H9 (cell line): Measurements from ENCODE around the gene TCF15. TPM values are rescaled to one million over a fixed set of nuclear protein-coding genes. Genes with fewer than 3 reads are reported as not detected.
"Not testable (repeated sequence)": the region's sequence is repeated elsewhere in the genome, so short reads cannot be mapped to it uniquely, and the experiment has no call there.

Experiments used
- DNase-seq: peaks from one replicate; pipeline ENCODE4 v3.0.0-alpha.2; 2017
- H2AFZ ChIP-seq: one replicate; pipeline ENCODE4 v1.6.1; 2013; ENCODE audit warnings: mild to moderate bottlenecking, low read length, control low read depth, moderate library complexity
- H2AK5ac ChIP-seq: 2 replicates; pipeline ENCODE4 v1.6.1; 2013; ENCODE audit warnings: low read length, control low read depth, mixed read lengths; ENCODE audit not compliant: insufficient read length
- H2BK120ac ChIP-seq: one replicate; pipeline ENCODE4 v1.6.1; 2013; ENCODE audit warnings: low read depth, mild to moderate bottlenecking, low read length, control low read depth, inconsistent platforms; ENCODE audit not compliant: poor library complexity, severe bottlenecking
- H2BK12ac ChIP-seq: 2 replicates; pipeline ENCODE4 v1.6.1; 2013; ENCODE audit warnings: low read length, control low read depth, mixed read lengths, low read depth; ENCODE audit not compliant: insufficient read length
- H2BK15ac ChIP-seq: 2 replicates; pipeline ENCODE4 v1.6.1; 2013; ENCODE audit warnings: low read depth, low read length, control low read depth
- H2BK20ac ChIP-seq: one replicate; pipeline ENCODE4 v1.6.1; 2013; ENCODE audit warnings: low read depth, mild to moderate bottlenecking, low read length, control low read depth, inconsistent platforms; ENCODE audit not compliant: poor library complexity, severe bottlenecking
- H2BK5ac ChIP-seq: 2 replicates; pipeline ENCODE4 v1.6.1; 2013; ENCODE audit warnings: low read length, control low read depth, mixed read lengths; ENCODE audit not compliant: insufficient read length
- H3K14ac ChIP-seq: 2 replicates; pipeline ENCODE4 v1.6.1; 2013; ENCODE audit warnings: low read length, control low read depth; ENCODE audit not compliant: insufficient read depth
- H3K18ac ChIP-seq: 2 replicates; pipeline ENCODE4 v1.6.1; 2013; ENCODE audit warnings: low read depth, mild to moderate bottlenecking, mixed read lengths, low read length, control low read depth; ENCODE audit not compliant: insufficient read length
- H3K23ac ChIP-seq: 2 replicates; pipeline ENCODE4 v1.6.1; 2013; ENCODE audit warnings: low read length, control low read depth, mixed read lengths, low read depth; ENCODE audit not compliant: insufficient read length
- H3K23me2 ChIP-seq: 2 replicates; pipeline ENCODE4 v1.6.1; 2013; ENCODE audit warnings: low read depth, mild to moderate bottlenecking, mixed read lengths, low read length, control low read depth; ENCODE audit not compliant: insufficient read length, poor library complexity, severe bottlenecking
- H3K27ac ChIP-seq: 2 replicates; pipeline ENCODE4 v1.5.1; 2013; ENCODE audit warnings: low read length, control low read depth, mixed read lengths, low read depth; ENCODE audit not compliant: insufficient read length
- H3K27me3 ChIP-seq: 2 replicates; pipeline ENCODE4 v1.6.1; 2013; ENCODE audit warnings: low read length, control low read depth, inconsistent platforms; ENCODE audit not compliant: insufficient read depth
- H3K4ac ChIP-seq: 2 replicates; pipeline ENCODE4 v1.6.1; 2013; ENCODE audit warnings: low read depth, mild to moderate bottlenecking, control low read depth, inconsistent platforms, low read length, moderate library complexity
- H3K4me1 ChIP-seq: 2 replicates; pipeline ENCODE4 v1.6.1; 2013; ENCODE audit warnings: low read length, control low read depth, inconsistent platforms; ENCODE audit not compliant: insufficient read depth
- H3K4me2 ChIP-seq: 2 replicates; pipeline ENCODE4 v1.6.1; 2013; ENCODE audit warnings: low read length, control low read depth, mixed read lengths; ENCODE audit not compliant: insufficient read length, insufficient read depth
- H3K56ac ChIP-seq: 2 replicates; pipeline ENCODE4 v1.6.1; 2013; ENCODE audit warnings: low read depth, mild to moderate bottlenecking, mixed read lengths, low read length, control low read depth; ENCODE audit not compliant: insufficient read length
- H3K79me1 ChIP-seq: 2 replicates; pipeline ENCODE4 v1.6.1; 2013; ENCODE audit warnings: low read depth, mild to moderate bottlenecking, moderate library complexity, low read length, control low read depth, inconsistent platforms; ENCODE audit not compliant: insufficient read depth, poor library complexity, severe bottlenecking
- H3K79me2 ChIP-seq: 2 replicates; pipeline ENCODE4 v1.6.1; 2013; ENCODE audit warnings: low read length, control low read depth, inconsistent platforms; ENCODE audit not compliant: insufficient read depth
- H3K9ac ChIP-seq: 2 replicates; pipeline ENCODE4 v1.6.1; 2013; ENCODE audit warnings: low read length, control low read depth, mixed read lengths; ENCODE audit not compliant: insufficient read length; ENCODE audit errors: extremely low read depth
- H3K9me3 ChIP-seq: one replicate; pipeline ENCODE4 v1.6.1; 2013; ENCODE audit warnings: low read depth, low read length, inconsistent platforms; ENCODE audit not compliant: control insufficient read depth
- H3T11ph ChIP-seq: one replicate; pipeline ENCODE4 v1.6.1; 2013; ENCODE audit warnings: mild to moderate bottlenecking, low read length, control low read depth, inconsistent platforms
- H4K20me1 ChIP-seq: one replicate; pipeline ENCODE4 v1.6.1; 2013; ENCODE audit not compliant: control insufficient read depth, insufficient read length, insufficient read depth
- H4K5ac ChIP-seq: 2 replicates; pipeline ENCODE4 v1.6.1; 2013; ENCODE audit warnings: low read depth, mild to moderate bottlenecking, mixed read lengths, low read length, control low read depth; ENCODE audit not compliant: insufficient read length
- H4K8ac ChIP-seq: replicated peaks from 2 replicates; pipeline ENCODE4 v1.6.1; 2013; ENCODE audit warnings: low read length, control low read depth, mixed read lengths, low read depth; ENCODE audit not compliant: insufficient read length
- H4K91ac ChIP-seq: 2 replicates; pipeline ENCODE4 v1.6.1; 2013; ENCODE audit warnings: low read depth, mild to moderate bottlenecking, moderate library complexity, mixed read lengths, low read length, control low read depth; ENCODE audit not compliant: insufficient read length
- H3K27ac Mint-ChIP-seq, 3 experiments: 2 replicates in 2 of 3; 3 replicates in 1 of 3; pipeline ENCODE4 v1.8.0; 2020 to 2021; ENCODE audit warnings: mixed read lengths in 3 of 3, mild to moderate bottlenecking in 1 of 3, moderate library complexity in 1 of 3
- H3K27me3 Mint-ChIP-seq: 2 replicates; pipeline ENCODE4 v1.8.0; 2021; ENCODE audit warnings: low read depth, mild to moderate bottlenecking, moderate library complexity, mixed read lengths
- H3K36me3 Mint-ChIP-seq, 3 experiments: 2 replicates in 2 of 3; 3 replicates in 1 of 3; pipeline ENCODE4 v1.8.0; 2020 to 2021; ENCODE audit warnings: low read depth in 3 of 3, mixed read lengths in 3 of 3; ENCODE audit not compliant: insufficient read depth in 1 of 3
- H3K4me1 Mint-ChIP-seq, 2 experiments: 2 replicates each; pipeline ENCODE4 v1.8.0; 2020; ENCODE audit warnings: mixed read lengths in 2 of 2
- H3K4me3 Mint-ChIP-seq, 2 experiments: 2 replicates in 1 of 2; 3 replicates in 1 of 2; pipeline ENCODE4 v1.8.0; 2020 to 2021; ENCODE audit warnings: mild to moderate bottlenecking in 2 of 2, mixed read lengths in 2 of 2, moderate library complexity in 1 of 2
- H3K9me3 Mint-ChIP-seq, 2 experiments: 2 replicates in 1 of 2; 3 replicates in 1 of 2; pipeline ENCODE4 v1.8.0; 2020; ENCODE audit warnings: mild to moderate bottlenecking in 2 of 2, mixed read lengths in 2 of 2, moderate library complexity in 1 of 2
- CTCF ChIP-seq: fragments of 200-600 bp; sonication (generic); conservative IDR thresholded peaks from 3 replicates; pipeline ENCODE4 v1.8.0; 2021; ENCODE audit warnings: antibody characterized with exemption, mild to moderate bottlenecking
- WGBS: extraction: QIAGEN DNeasy Blood & Tissue Kit; methylation state at CpG from one replicate; pipeline ENCODE4 v1.1.7; 2013; ENCODE audit warnings: missing lambda C conversion rate, low lambda C conversion rate, mixed read lengths; ENCODE audit not compliant: insufficient read length; ENCODE audit errors: extremely low coverage; 5-methylcytosine and 5-hydroxymethylcytosine counted together
- total RNA-seq: library from RNA; stranded (reverse); gene quantifications from 2 replicates; pipeline ENCODE4 v1.2.1, GENCODE V29; 2021

TCF15 gene
- total RNA-seq, 1 experiment from 2014 or later = 2.0 TPM

DNA sequence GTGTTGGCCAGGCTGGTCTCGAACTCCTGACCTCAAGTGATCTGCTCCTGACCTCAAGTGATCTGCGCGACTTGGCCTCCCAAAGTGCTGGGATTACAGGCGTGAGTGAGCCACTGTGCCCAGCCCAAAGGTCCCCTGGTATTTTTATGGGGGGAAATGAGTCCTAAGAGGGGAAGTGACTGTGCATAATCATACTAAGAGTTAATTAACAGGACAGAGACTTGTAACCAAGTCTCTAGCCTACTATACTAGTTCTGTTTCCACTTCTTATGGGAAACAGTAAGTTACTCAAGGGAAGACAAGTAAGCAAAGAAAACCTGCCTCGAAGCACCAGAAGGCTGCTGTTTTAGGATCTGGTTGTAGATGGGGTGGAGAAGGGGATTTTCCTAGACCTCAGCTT is 27.9 kb downstream of the TCF15 start:
- no peak overlapping the region for H3K4me3 Mint-ChIP-seq
- WGBS = no CpG with 5 or more reads among the region's 5 CpGs
- no peaks in the 10 kb centered on the region for H3K79me2 ChIP-seq
- peak overlapping the region in 2 of 3 experiments; percentile 21 to 85; a peak in 3 of 7 replicates for H3K27ac Mint-ChIP-seq
- H2BK120ac ChIP-seq = no peak overlapping the region
- no peak for DNase-seq
- H4K20me1 ChIP-seq = no peaks in the 10 kb centered on the region
- no peak overlapping the region for H2AFZ ChIP-seq
- no peak overlapping the region for H3K4me2 ChIP-seq
- no peak overlapping the region for H3K9ac ChIP-seq
- H3K4me1 Mint-ChIP-seq = peaks cover 5 to 8% of the 10 kb centered on the region in 2 experiments
- no peak overlapping the region for H3K23ac ChIP-seq
- H3K27me3 Mint-ChIP-seq = peaks cover 2% of the 10 kb centered on the region
- H2BK20ac ChIP-seq = no peak overlapping the region
- H3K4me1 ChIP-seq = no peaks in the 10 kb centered on the region; the same call in 1 of the 2 replicates
- no peak overlapping the region for H4K8ac ChIP-seq
- H3K79me1 ChIP-seq = no peaks in the 10 kb centered on the region
- H3K56ac ChIP-seq = no peak overlapping the region
- H3K27me3 ChIP-seq = no peaks in the 10 kb centered on the region
- H4K5ac ChIP-seq = no peak overlapping the region
- no peak overlapping the region for H2BK15ac ChIP-seq
- TF ChIP-seq CTCF = no peak
- H3K18ac ChIP-seq = no peak overlapping the region
- H3K27ac ChIP-seq = no peak overlapping the region
- H4K91ac ChIP-seq = no peak overlapping the region
- H2AK5ac ChIP-seq = no peak overlapping the region
- no peaks in the 10 kb centered on the region for H3K9me3 Mint-ChIP-seq
- no peaks in the 10 kb centered on the region for H3K9me3 ChIP-seq
- H2BK5ac ChIP-seq = no peak overlapping the region
- H2BK12ac ChIP-seq = no peak overlapping the region
- H3K4ac ChIP-seq = no peak overlapping the region
- no peaks in the 10 kb centered on the region for H3K36me3 Mint-ChIP-seq
- no peak overlapping the region for H3K14ac ChIP-seq
- H3K23me2 ChIP-seq = no peaks in the 10 kb centered on the region
- no peak overlapping the region for H3T11ph ChIP-seq

GRCh38 chr20:578940-579690 is 31.0 kb downstream of the TCF15 start:
- not testable (repeated sequence) for H2AFZ ChIP-seq, H3K18ac ChIP-seq, H3K4me3 Mint-ChIP-seq, H3K14ac ChIP-seq, H3K27me3 ChIP-seq, H2BK20ac ChIP-seq, H3K4me1 ChIP-seq, DNase-seq, H3K9me3 ChIP-seq, H3K9ac ChIP-seq, H3K23me2 ChIP-seq, H2BK5ac ChIP-seq, H3K36me3 Mint-ChIP-seq, H3K79me2 ChIP-seq, H4K20me1 ChIP-seq, H2BK12ac ChIP-seq, H2BK15ac ChIP-seq, H4K91ac ChIP-seq, H3K56ac ChIP-seq, H2AK5ac ChIP-seq, H3K4me2 ChIP-seq, H3K23ac ChIP-seq, H3T11ph ChIP-seq, H3K4ac ChIP-seq, H4K5ac ChIP-seq, H4K8ac ChIP-seq, H3K27ac ChIP-seq, H3K27ac Mint-ChIP-seq, H3K79me1 ChIP-seq, H3K9me3 Mint-ChIP-seq, H2BK120ac ChIP-seq, H3K27me3 Mint-ChIP-seq
- H3K4me1 Mint-ChIP-seq = peaks cover 21 to 25% of the 10 kb centered on the region in 2 experiments
- WGBS = no CpG with 5 or more reads among the region's 8 CpGs
